Measurements from ENCODE around the gene CCDC91. TPM values are rescaled to one million over a fixed set of nuclear protein-coding genes. Genes with fewer than 3 reads are reported as not detected.

CCDC91 gene
- total and polyA plus RNA-seq, 2 of the 4 experiments (the other 2 are of a cell fraction) = 8.6 to 14.7 TPM

GRCh38 chr12:28149279-28149678 is 41.0 kb upstream of the CCDC91 start:
- no peak overlapping the region for H3K9ac ChIP-seq (ENCODE audit: low read depth, low read length)
- no peak overlapping the region for H3K4ac ChIP-seq (ENCODE audit: low read depth, low read length)
- ATAC-seq (ENCODE audit: low read depth) (no peak), DNase-seq (no peak)
- no peak overlapping the region for H4K8ac ChIP-seq (ENCODE audit: low read depth in 2 of 2, low read length in 2 of 2)
- no TSS peak for BruUV-seq (replicated peaks)
- intact Hi-C loops (cut with micrococcal nuclease) = no loop called here
- H3K27ac ChIP-seq (ENCODE audit: insufficient read depth, low read length) = no peak overlapping the region
- no peak overlapping the region for H3K4me3 ChIP-seq (ENCODE audit: insufficient read depth, low read depth, low read length)
- no peak overlapping the region for H2BK120ac ChIP-seq (ENCODE audit: low read depth, low read length)
- no peak overlapping the region for H2BK15ac ChIP-seq (ENCODE audit: low read depth, low read length)
- no peak overlapping the region for H4K91ac ChIP-seq (ENCODE audit: insufficient read depth, low read depth, low read length)
- H3K9me1 ChIP-seq (ENCODE audit: insufficient read depth, low read length) = no peaks in the 10 kb centered on the region
- H3K14ac ChIP-seq (replicated peaks; ENCODE audit: low read depth, low read length) = no peak overlapping the region
- no CpG with 5 or more reads among the region's 3 CpGs for WGBS, 2 experiments (ENCODE audit: extremely low coverage in 2 of 2, insufficient read length in 1 of 2)
- no peak overlapping the region for H3K4me2 ChIP-seq (ENCODE audit: low read depth, low read length)
- H2BK20ac ChIP-seq (ENCODE audit: low read depth, low read length) = no peak overlapping the region
- ChIA-PET CTCF (no interaction called here), POLR2A (ENCODE audit: unreplicated experiment) (no interaction called here)
- no peak overlapping the region for H3K56ac ChIP-seq (ENCODE audit: extremely low read depth, insufficient read depth, low read length)
- H3K27me3 ChIP-seq (ENCODE audit: control insufficient read depth, insufficient read depth, low read length) = no peaks in the 10 kb centered on the region
- no peak overlapping the region for H2BK5ac ChIP-seq (ENCODE audit: low read depth, low read length, poor library complexity, severe bottlenecking)
- no peaks in the 10 kb centered on the region for H4K20me1 ChIP-seq (ENCODE audit: insufficient read depth, low read length)
- no peak overlapping the region for H4K5ac ChIP-seq (ENCODE audit: low read depth, low read length)
- H2AK9ac ChIP-seq (replicated peaks; ENCODE audit: low read depth, low read length, poor library complexity) = no peak overlapping the region
- no peak overlapping the region for H2AFZ ChIP-seq (replicated peaks; ENCODE audit: low read length, poor library complexity)
- H3K36me3 ChIP-seq (ENCODE audit: control insufficient read depth, insufficient read depth, low read length) = no peaks in the 10 kb centered on the region
- H3K18ac ChIP-seq (ENCODE audit: low read depth, low read length) = no peak overlapping the region
- H3K79me1 ChIP-seq (ENCODE audit: low read depth in 1 of 2, low read length in 2 of 2) = no peaks in the 10 kb centered on the region
- in situ Hi-C loops (cut with MboI; ENCODE audit: low sequenced_read_pairs) = no loop called here
- no peak overlapping the region for H2AK5ac ChIP-seq (ENCODE audit: low read depth, low read length)
- H3K23ac ChIP-seq (ENCODE audit: low read depth, low read length) = no peak overlapping the region
- dilution Hi-C loops (cut with HindIII; ENCODE audit: low sequenced_read_pairs, unreplicated experiment) = no loop called here
- TF ChIP-seq USF2 (IDR thresholded peaks at IDR 0.05; ENCODE audit: low read depth, low read length) (no peak), ELK1 (IDR thresholded peaks at IDR 0.05; ENCODE audit: borderline replicate concordance, low read depth, low read length) (no peak), MXI1 (IDR thresholded peaks at IDR 0.05; ENCODE audit: borderline replicate concordance, low read depth, low read length) (no peak)
- H3K9me3 ChIP-seq (ENCODE audit: control insufficient read depth, insufficient read depth, low read length) = no peaks in the 10 kb centered on the region
- peaks cover 1% of the 10 kb centered on the region; the same call in 1 of the 2 replicates for H3K4me1 ChIP-seq (ENCODE audit: control insufficient read depth, insufficient read depth, low read length)

Measured in IMR-90 (cell line).